Dedifferentiated amniotic fluid mesenchymal stem cell (primary cell): Measurements from ENCODE around the gene TEX14.
A peak's percentile ranks its signal among the peaks of the same experiment; 100 is the strongest.

Experiments
- DNase-seq: peaks from one replicate; pipeline ENCODE4 v3.0.0-alpha.2; 2016; ENCODE audit errors: extremely low spot score

Gene TEX14

DNA sequence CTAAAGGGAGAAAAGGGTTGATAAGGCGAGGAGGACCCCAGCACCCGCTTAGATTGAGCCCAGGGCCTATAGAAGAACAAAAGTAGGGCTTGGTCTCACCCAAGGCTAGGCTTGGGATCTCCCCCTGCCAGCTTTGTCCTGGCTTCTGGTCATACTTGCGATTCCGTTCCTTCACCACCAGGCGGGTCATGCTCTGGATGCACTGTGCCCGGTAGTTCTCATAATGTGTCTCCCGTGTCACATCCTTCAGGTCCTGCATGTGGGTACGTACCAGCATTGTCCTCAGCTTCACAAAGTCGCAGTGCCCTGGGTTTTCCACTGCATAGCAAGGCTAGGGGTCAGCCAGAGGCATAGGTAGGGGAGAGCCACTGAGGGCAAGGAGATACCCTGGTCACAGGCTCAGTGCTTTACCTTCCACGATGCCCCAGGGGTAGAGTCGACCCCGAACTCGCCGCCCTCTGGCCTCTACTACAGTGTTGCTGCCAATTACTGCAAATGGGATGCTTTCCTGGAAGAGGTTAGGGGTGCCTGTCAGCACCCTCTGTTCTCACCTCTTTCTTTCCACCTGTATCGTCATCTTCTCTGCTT is 170.9 kb downstream of the TEX14 start:
- DNase-seq = no peak

DNA sequence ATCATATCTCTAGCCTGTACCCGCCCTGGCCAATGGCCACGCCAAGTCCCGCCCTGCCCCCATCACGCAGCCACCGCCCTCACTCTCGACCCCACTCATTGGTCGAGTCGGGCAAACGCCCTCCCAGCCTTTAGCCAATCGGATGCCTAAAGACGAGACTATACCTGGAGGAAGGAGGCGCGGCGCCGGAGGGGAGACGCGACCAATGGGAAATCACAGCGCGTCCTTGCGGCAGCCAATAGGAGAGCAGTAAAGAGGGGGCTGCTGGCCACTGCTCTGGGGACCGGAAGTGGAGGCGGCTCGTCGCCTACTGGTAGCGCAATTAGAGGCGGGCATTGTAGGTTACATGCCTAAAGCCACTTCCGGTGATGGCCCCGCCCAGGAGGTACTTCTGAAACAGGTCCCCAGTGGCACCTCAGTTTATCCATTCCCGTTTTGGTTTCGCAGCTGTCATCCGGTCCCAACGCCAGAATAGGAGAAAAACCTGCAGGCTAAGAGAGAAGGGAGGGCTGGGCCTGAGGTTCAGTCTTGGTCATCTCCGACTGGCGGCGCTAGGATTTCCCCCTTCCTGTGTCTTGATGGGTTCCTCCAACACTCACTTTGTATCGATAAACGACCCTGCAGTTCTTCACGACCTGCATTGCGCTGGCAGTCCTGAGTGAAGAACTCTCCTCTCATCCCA is 173.8 kb downstream of the TEX14 start:
- DNase-seq = peak; percentile 100

GRCh38 chr17:58517378-58517927 is 174.4 kb downstream of the TEX14 start:
- DNase-seq = no peak

GRCh38 chr17:58516644-58517377 is 175.0 kb downstream of the TEX14 start:
- DNase-seq = no peak

GRCh38 chr17:58515286-58515685 is 176.6 kb downstream of the TEX14 start:
- no peak for DNase-seq

DNA sequence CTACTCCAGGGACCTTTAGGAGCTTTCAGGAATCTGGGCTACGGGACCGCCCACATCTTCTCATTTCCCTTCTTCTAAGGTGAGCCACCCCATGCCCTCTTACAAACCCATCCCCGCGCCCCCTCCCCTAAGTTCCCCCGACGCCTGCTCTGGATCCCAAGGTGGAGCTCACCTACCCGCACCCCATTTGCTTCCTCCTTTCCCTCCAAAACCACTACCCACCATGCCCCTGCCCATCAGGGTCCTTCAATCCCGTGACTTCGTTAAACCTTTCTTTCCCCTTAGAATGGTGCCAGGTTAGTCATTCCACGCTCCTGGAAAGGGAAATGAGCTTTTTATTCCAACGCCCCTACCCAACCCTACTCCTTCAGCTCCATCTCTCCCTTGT is 177.1 kb downstream of the TEX14 start:
- no peak for DNase-seq

- peak; percentile 54 for DNase-seq
Measured at GRCh38 chr17:58513965-58514769, 177.7 kb downstream of the TEX14 start, which contains the start of gene MTMR4. Gene MTMR4, minus strand, starts transcription at chr17:58514638. Its CDS starts 231 bp downstream, at chr17:58514407.

- DNase-seq = no peak
Measured at GRCh38 chr17:58513267-58513964, 178.4 kb downstream of the TEX14 start.

GRCh38 chr17:58510075-58510474 is 181.8 kb downstream of the TEX14 start:
- no peak for DNase-seq

DNA sequence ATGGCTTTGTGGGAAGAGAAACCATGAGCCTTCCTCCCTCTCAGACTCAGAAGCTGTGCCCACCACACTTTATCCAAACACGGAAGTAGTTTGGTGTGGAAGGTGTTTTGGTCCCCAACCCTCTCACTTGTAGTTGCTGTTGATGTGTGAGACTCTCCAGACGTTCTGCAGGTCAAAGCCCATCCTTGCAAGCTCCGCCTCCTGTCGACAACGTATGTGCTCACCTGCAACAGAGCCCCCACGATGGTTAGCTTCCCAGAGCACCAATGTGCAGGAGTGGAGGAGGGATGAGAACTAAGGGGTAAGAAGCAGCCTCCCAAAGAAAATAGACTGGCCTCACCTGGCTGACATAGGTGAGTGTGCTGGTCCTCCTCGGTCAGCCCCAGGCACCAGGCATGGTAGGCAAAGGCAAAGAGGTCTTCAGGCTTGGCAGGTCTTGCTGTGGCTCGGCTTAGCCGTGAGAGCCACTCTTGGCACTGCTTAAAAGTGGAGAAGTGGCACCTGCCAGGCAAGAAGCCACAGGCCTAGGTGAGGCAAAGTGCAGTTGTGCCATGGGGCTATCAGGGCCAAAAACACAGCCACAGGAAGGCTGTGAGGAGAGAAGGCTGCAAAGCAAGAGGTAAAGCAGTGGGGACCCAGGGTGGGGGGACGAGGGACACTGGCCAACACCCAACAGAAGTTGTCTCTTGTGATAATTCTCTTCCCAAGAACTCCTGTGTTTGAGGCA is 183.3 kb downstream of the TEX14 start:
- no peak for DNase-seq

GRCh38 chr17:58507123-58507634 is 184.7 kb downstream of the TEX14 start:
- DNase-seq = no peak
